WTC11 (cell line): ENCODE results near the gene PSKH1. TPM values are rescaled to one million over a fixed set of nuclear protein-coding genes. Genes with fewer than 3 reads are reported as not detected.

Experiments used
- ATAC-seq: fragments of 200-7000 bp; cut with Tn5 transposase; 2 replicates; pipeline ENCODE4 v1.10.0; 2021; ENCODE audit warnings: mild to moderate bottlenecking, moderate library complexity
- CTCF ChIA-PET: fragments of 300-600 bp; sonication (Branson Sonifier 250); formaldehyde crosslinking; loops from one replicate; lab custom pipeline; 2021; ENCODE audit warnings: antibody characterized with exemption; lab: Charles Lee
- POLR2A ChIA-PET: fragments of 350-600 bp; sonication (Branson Sonifier 250); formaldehyde crosslinking; loops from one replicate; lab custom pipeline; 2021; ENCODE audit warnings: antibody characterized with exemption; lab: Charles Lee
- DNase-seq: peaks from one replicate; pipeline ENCODE4 v3.0.0; 2021; ENCODE audit warnings: low spot score
- H3K27ac Mint-ChIP-seq: 2 replicates; pipeline ENCODE4 v1.8.0; 2021; ENCODE audit warnings: mixed read lengths
- H3K27me3 Mint-ChIP-seq: 2 replicates; pipeline ENCODE4 v1.8.0; 2021; ENCODE audit warnings: low read depth, mild to moderate bottlenecking, moderate library complexity, mixed read lengths
- H3K36me3 Mint-ChIP-seq: 2 replicates; pipeline ENCODE4 v1.8.0; 2021; ENCODE audit warnings: mixed read lengths
- H3K4me1 Mint-ChIP-seq: 2 replicates; pipeline ENCODE4 v1.8.0; 2022; ENCODE audit warnings: mixed read lengths
- H3K4me3 Mint-ChIP-seq: 2 replicates; pipeline ENCODE4 v1.8.0; 2021; ENCODE audit warnings: mild to moderate bottlenecking, moderate library complexity, mixed read lengths
- H3K9me3 Mint-ChIP-seq: 2 replicates; pipeline ENCODE4 v1.8.0; 2021; ENCODE audit warnings: mixed read lengths
- ARID4B ChIP-seq: sonication (generic); formaldehyde crosslinking; IDR thresholded peaks from 2 replicates; pipeline ENCODE4 v1.8.0; 2023; ENCODE audit warnings: missing genetic modification reagents, mild to moderate bottlenecking, borderline replicate concordance
- ATF1 ChIP-seq: sonication (generic); formaldehyde crosslinking; IDR thresholded peaks from 2 replicates; pipeline ENCODE4 v1.8.1; 2023; ENCODE audit warnings: mild to moderate bottlenecking, moderate library complexity, missing genetic modification reagents
- ATF2 ChIP-seq: sonication (generic); formaldehyde crosslinking; IDR thresholded peaks from 2 replicates; pipeline ENCODE4 v1.8.1; 2022; ENCODE audit warnings: low read depth, missing genetic modification reagents, borderline replicate concordance
- CREM ChIP-seq: sonication (generic); formaldehyde crosslinking; IDR thresholded peaks from 2 replicates; pipeline ENCODE4 v1.8.1; 2022; ENCODE audit warnings: mild to moderate bottlenecking, missing genetic modification reagents, moderate library complexity
- ETV6 ChIP-seq: sonication (generic); formaldehyde crosslinking; IDR thresholded peaks from 2 replicates; pipeline ENCODE4 v1.8.1; 2022; ENCODE audit warnings: mild to moderate bottlenecking, missing genetic modification reagents
- FOXP4 ChIP-seq: sonication (generic); formaldehyde crosslinking; IDR thresholded peaks from 2 replicates; pipeline ENCODE4 v1.8.0; 2022; ENCODE audit warnings: mild to moderate bottlenecking, missing genetic modification reagents
- GABPB1 ChIP-seq: sonication (generic); formaldehyde crosslinking; IDR thresholded peaks from 2 replicates; pipeline ENCODE4 v1.8.1; 2023; ENCODE audit warnings: mild to moderate bottlenecking, missing genetic modification reagents
- GTF2I ChIP-seq: fragments of 250-450 bp; sonication (Bioruptor Pico); conservative IDR thresholded peaks from 2 replicates; pipeline ENCODE4 v1.4.0; 2021; ENCODE audit warnings: mild to moderate bottlenecking
- JUN ChIP-seq: sonication (generic); formaldehyde crosslinking; IDR thresholded peaks from 2 replicates; pipeline ENCODE4 v1.8.0; 2023; ENCODE audit warnings: mild to moderate bottlenecking, missing genetic modification reagents
- MAX ChIP-seq: sonication (generic); formaldehyde crosslinking; IDR thresholded peaks from 2 replicates; pipeline ENCODE4 v1.8.0; 2022; ENCODE audit warnings: mild to moderate bottlenecking, missing genetic modification reagents
- SMAD4 ChIP-seq: sonication (generic); formaldehyde crosslinking; IDR thresholded peaks from 2 replicates; pipeline ENCODE4 v1.8.0; 2022; ENCODE audit warnings: mild to moderate bottlenecking, missing genetic modification reagents
- SP1 ChIP-seq: sonication (generic); formaldehyde crosslinking; conservative IDR thresholded peaks from 2 replicates; pipeline ENCODE4 v1.8.1; 2022; ENCODE audit warnings: missing genetic modification reagents
- ZNF281 ChIP-seq: sonication (generic); formaldehyde crosslinking; IDR thresholded peaks from 2 replicates; pipeline ENCODE4 v1.8.0; 2023; ENCODE audit warnings: mild to moderate bottlenecking, missing genetic modification reagents
- ZNF671 ChIP-seq: fragments of 250-450 bp; sonication (Bioruptor Pico); IDR thresholded peaks from 2 replicates; pipeline ENCODE4 v1.8.0; 2021; ENCODE audit warnings: mild to moderate bottlenecking
- total RNA-seq: library from RNA; stranded (reverse); gene quantifications from 3 replicates; pipeline ENCODE4 v1.2.3, GENCODE V29; 2021
- TF ChIP-seq, protein P1 (sequence below): sonication (generic); formaldehyde crosslinking; IDR thresholded peaks from 2 replicates; pipeline ENCODE4 v1.8.0; 2022; ENCODE audit warnings: mild to moderate bottlenecking, missing genetic modification reagents
- TF ChIP-seq, protein P2 (sequence below): sonication (generic); formaldehyde crosslinking; IDR thresholded peaks from 2 replicates; pipeline ENCODE4 v1.8.1; 2022; ENCODE audit warnings: mild to moderate bottlenecking, moderate library complexity, missing genetic modification reagents
- TF ChIP-seq, protein P3 (sequence below): sonication (generic); formaldehyde crosslinking; IDR thresholded peaks from 2 replicates; pipeline ENCODE4 v1.8.0; 2022; ENCODE audit warnings: mild to moderate bottlenecking, missing genetic modification reagents
- TF ChIP-seq, protein P4 (sequence below): fragments of 250-450 bp; sonication (Bioruptor Pico); IDR thresholded peaks from 2 replicates; pipeline ENCODE4 v1.9.0; 2021; ENCODE audit warnings: mild to moderate bottlenecking

PSKH1 gene
- total RNA-seq, 1 experiment from 2014 or later, result 32.6 TPM

- ATAC-seq (peak; percentile 78), DNase-seq (peak; percentile 98)
- ChIA-PET POLR2A (interaction anchor here (0.5 to 1.4 kb wide), 3 partner anchors 12 to 40 kb away, joined by 3 to 9 read pairs (median 5); partner anchors contain the start of genes RANBP10 and TSNAXIP1), CTCF (interaction anchor here (0.5 to 4.4 kb wide), 12 partner anchors 10 to 326 kb away, joined by 3 to 58 read pairs (median 5); partner anchors contain the start of genes NRN1L, RANBP10 and TSNAXIP1)
- Mint-ChIP-seq H3K4me1 (peaks cover 45% of the 10 kb centered on the region), H3K36me3 (peaks cover 11% of the 10 kb centered on the region), H3K27ac (peak within 1 kb of the TSS; percentile 100), H3K4me3 (peak within 1 kb of the TSS; percentile 92), H3K9me3 (no peaks in the 10 kb centered on the region), H3K27me3 (no peaks in the 10 kb centered on the region)
- TF ChIP-seq, protein P1, sequence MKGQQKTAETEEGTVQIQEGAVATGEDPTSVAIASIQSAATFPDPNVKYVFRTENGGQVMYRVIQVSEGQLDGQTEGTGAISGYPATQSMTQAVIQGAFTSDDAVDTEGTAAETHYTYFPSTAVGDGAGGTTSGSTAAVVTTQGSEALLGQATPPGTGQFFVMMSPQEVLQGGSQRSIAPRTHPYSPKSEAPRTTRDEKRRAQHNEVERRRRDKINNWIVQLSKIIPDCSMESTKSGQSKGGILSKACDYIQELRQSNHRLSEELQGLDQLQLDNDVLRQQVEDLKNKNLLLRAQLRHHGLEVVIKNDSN, result 0 out of 2 replicates have a peak, but pooled peaks have one; percentile 46
- no peak for TF ChIP-seq ZNF671 (CRISPR knock-in tag)
- TF ChIP-seq, protein P2, sequence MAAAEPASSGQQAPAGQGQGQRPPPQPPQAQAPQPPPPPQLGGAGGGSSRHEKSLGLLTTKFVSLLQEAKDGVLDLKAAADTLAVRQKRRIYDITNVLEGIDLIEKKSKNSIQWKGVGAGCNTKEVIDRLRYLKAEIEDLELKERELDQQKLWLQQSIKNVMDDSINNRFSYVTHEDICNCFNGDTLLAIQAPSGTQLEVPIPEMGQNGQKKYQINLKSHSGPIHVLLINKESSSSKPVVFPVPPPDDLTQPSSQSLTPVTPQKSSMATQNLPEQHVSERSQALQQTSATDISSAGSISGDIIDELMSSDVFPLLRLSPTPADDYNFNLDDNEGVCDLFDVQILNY (CRISPR knock-in tag), result peak; percentile 94
- 0 out of 2 replicates have a peak, but pooled peaks have one; percentile 22 for TF ChIP-seq FOXP4 (CRISPR knock-in tag)
- TF ChIP-seq, protein P3, sequence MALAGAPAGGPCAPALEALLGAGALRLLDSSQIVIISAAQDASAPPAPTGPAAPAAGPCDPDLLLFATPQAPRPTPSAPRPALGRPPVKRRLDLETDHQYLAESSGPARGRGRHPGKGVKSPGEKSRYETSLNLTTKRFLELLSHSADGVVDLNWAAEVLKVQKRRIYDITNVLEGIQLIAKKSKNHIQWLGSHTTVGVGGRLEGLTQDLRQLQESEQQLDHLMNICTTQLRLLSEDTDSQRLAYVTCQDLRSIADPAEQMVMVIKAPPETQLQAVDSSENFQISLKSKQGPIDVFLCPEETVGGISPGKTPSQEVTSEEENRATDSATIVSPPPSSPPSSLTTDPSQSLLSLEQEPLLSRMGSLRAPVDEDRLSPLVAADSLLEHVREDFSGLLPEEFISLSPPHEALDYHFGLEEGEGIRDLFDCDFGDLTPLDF (CRISPR knock-in tag), result peak; percentile 33; the same call in 1 of the 2 replicates
- TF ChIP-seq JUN (CRISPR knock-in tag), result no peak
- peak; percentile 72; the same call in 1 of the 2 replicates for TF ChIP-seq CREM (CRISPR knock-in tag)
- TF ChIP-seq GTF2I (CRISPR knock-in tag), result peak; percentile 66; the same call in 1 of the 2 replicates
- peak; percentile 79; the same call in 1 of the 2 replicates for TF ChIP-seq SMAD4 (CRISPR knock-in tag)
- TF ChIP-seq, protein P4, sequence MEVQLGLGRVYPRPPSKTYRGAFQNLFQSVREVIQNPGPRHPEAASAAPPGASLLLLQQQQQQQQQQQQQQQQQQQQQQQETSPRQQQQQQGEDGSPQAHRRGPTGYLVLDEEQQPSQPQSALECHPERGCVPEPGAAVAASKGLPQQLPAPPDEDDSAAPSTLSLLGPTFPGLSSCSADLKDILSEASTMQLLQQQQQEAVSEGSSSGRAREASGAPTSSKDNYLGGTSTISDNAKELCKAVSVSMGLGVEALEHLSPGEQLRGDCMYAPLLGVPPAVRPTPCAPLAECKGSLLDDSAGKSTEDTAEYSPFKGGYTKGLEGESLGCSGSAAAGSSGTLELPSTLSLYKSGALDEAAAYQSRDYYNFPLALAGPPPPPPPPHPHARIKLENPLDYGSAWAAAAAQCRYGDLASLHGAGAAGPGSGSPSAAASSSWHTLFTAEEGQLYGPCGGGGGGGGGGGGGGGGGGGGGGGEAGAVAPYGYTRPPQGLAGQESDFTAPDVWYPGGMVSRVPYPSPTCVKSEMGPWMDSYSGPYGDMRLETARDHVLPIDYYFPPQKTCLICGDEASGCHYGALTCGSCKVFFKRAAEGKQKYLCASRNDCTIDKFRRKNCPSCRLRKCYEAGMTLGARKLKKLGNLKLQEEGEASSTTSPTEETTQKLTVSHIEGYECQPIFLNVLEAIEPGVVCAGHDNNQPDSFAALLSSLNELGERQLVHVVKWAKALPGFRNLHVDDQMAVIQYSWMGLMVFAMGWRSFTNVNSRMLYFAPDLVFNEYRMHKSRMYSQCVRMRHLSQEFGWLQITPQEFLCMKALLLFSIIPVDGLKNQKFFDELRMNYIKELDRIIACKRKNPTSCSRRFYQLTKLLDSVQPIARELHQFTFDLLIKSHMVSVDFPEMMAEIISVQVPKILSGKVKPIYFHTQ (CRISPR knock-in tag), result no peak
- peak; percentile 78; the same call in 1 of the 2 replicates for TF ChIP-seq ATF1
- TF ChIP-seq GABPB1, result peak; percentile 63; the same call in 1 of the 2 replicates
- peak; percentile 74 for TF ChIP-seq ETV6 (CRISPR knock-in tag)
- peak; percentile 79 for TF ChIP-seq SP1
- TF ChIP-seq ZNF281 (CRISPR knock-in tag), result peak; percentile 96
- TF ChIP-seq ARID4B (CRISPR knock-in tag), result peak; percentile 82; the same call in 1 of the 2 replicates
- TF ChIP-seq ATF2, result no peak
- TF ChIP-seq MAX (CRISPR knock-in tag), result peak; percentile 89
Observed at GRCh38 chr16:67846320-67847063, 46.6 kb upstream of the PSKH1 start, which contains the start of gene NUTF2. NUTF2 (plus strand) TSS chr16:67846933; CDS start chr16:67865131, 18,198 bp downstream.
